HCT116 (cell line): ENCODE measurements around the gene TULP4. TPM values are rescaled to one million over a fixed set of nuclear protein-coding genes. Genes with fewer than 3 reads are reported as not detected.

Experiments used
- ATAC-seq: fragments of 200-7000 bp; cut with Tn5 transposase; 2 replicates; pipeline ENCODE4 v1.9.1; 2020; ENCODE audit warnings: mild to moderate bottlenecking, moderate library complexity
- BruUV-seq: library from RNA; stranded (reverse); fragments of 400-500 nt; replicated peaks from 2 replicates; lab custom pipeline; 2021; lab: Mats Ljungman, UMichigan
- CTCF ChIA-PET: fragments of 300-600 bp; sonication (Branson Sonifier 250); formaldehyde crosslinking; loops from one replicate; lab custom pipeline; 2021; ENCODE audit warnings: antibody characterized with exemption; lab: Charles Lee
- POLR2A ChIA-PET: fragments of 300-600, 350-600 bp; sonication (Branson Sonifier 250); formaldehyde crosslinking; loops from one replicate; lab custom pipeline; 2021; ENCODE audit warnings: antibody characterized with exemption; lab: Charles Lee
- RAD21 ChIA-PET, 2 experiments: fragments of 300-600 bp; sonication (Branson Sonifier 250); formaldehyde crosslinking; loops; one replicate each; lab custom pipeline; 2023; ENCODE audit warnings: low total read pairs in 2 of 2; ENCODE audit not compliant: uncharacterized antibody in 2 of 2, unreplicated experiment in 2 of 2, low non-redundant PET in 1 of 2; lab: Charles Lee
- DNase-seq: peaks from one replicate; pipeline ENCODE4 v3.0.0-alpha.2; 2010; ENCODE audit warnings: low read depth, low spot score
- H2AFZ ChIP-seq: fragments of 200-600 bp; shearing (Covaris generic), sonication (generic); 2 replicates; pipeline ENCODE4 v1.6.1; 2017; ENCODE audit warnings: low read depth, mixed run types, mixed read lengths, antibody characterized with exemption, low read length; ENCODE audit not compliant: poor library complexity, severe bottlenecking
- H3K27ac ChIP-seq: 2 replicates; pipeline ENCODE4 v1.5.1; 2012; ENCODE audit warnings: low read depth, low read length
- H3K27me3 ChIP-seq: fragments of 200-600 bp; sonication (generic); 2 replicates; pipeline ENCODE4 v1.6.1; 2016; ENCODE audit warnings: mixed run types, low read length, mixed read lengths; ENCODE audit not compliant: insufficient read depth
- H3K36me3 ChIP-seq, 2 experiments: fragments of 200-500 bp in 1 of 2; fragments of 200-600 bp in 1 of 2; sonication (Bioruptor generic) in 1 of 2; sonication (generic) in 1 of 2; 2 replicates each; pipeline versions ENCODE4 v1.5.1 to v1.6.1; 2014 to 2016; ENCODE audit warnings: low read length in 2 of 2, inconsistent platforms in 1 of 2, mixed read lengths in 1 of 2, mixed run types in 1 of 2; ENCODE audit not compliant: insufficient read depth in 2 of 2, control insufficient read depth in 1 of 2
- H3K4me1 ChIP-seq, 2 experiments: fragments of 200-600 bp in 1 of 2; sonication (generic) in 1 of 2; 2 replicates each; pipeline versions ENCODE4 v1.5.1 to v1.6.1; 2012 to 2017; ENCODE audit warnings: low read length in 2 of 2, inconsistent platforms in 1 of 2, mild to moderate bottlenecking in 1 of 2, mixed read lengths in 1 of 2, mixed run types in 1 of 2, moderate library complexity in 1 of 2; ENCODE audit not compliant: insufficient read depth in 2 of 2, control insufficient read depth in 1 of 2
- H3K4me2 ChIP-seq: fragments of 200-600 bp; sonication (generic); 2 replicates; pipeline ENCODE4 v1.6.1; 2017; ENCODE audit warnings: mixed run types, low read length, mixed read lengths
- H3K4me3 ChIP-seq, 2 experiments: fragments of 200-600 bp in 1 of 2; sonication (generic) in 1 of 2; replicated peaks in 1 of 2; 2 replicates each; pipeline ENCODE4 v1.5.1; 2011 to 2016; ENCODE audit warnings: low read length in 2 of 2, control low read depth in 1 of 2, low read depth in 1 of 2, mild to moderate bottlenecking in 1 of 2, mixed read lengths in 1 of 2, mixed run types in 1 of 2
- H3K79me2 ChIP-seq: fragments of 200-600 bp; sonication (generic); 2 replicates; pipeline ENCODE4 v1.6.1; 2017; ENCODE audit warnings: mild to moderate bottlenecking, mixed run types, low read length, moderate library complexity, mixed read lengths; ENCODE audit not compliant: insufficient read depth
- H3K9ac ChIP-seq: fragments of 200-600 bp; sonication (generic); 2 replicates; pipeline ENCODE4 v1.6.1; 2016; ENCODE audit warnings: low read length, mixed read lengths
- H3K9me2 ChIP-seq: fragments of 200-600 bp; sonication (generic), shearing (Covaris generic); 2 replicates; pipeline ENCODE4 v1.6.1; 2017; ENCODE audit warnings: mixed run types, mild to moderate bottlenecking, moderate library complexity; ENCODE audit not compliant: insufficient read depth
- H3K9me3 ChIP-seq, 2 experiments: fragments of 200-500 bp in 1 of 2; fragments of 200-600 bp in 1 of 2; sonication (Bioruptor generic) in 1 of 2; sonication (generic) in 1 of 2; 2 replicates each; pipeline ENCODE4 v1.6.1; 2014 to 2017; ENCODE audit warnings: low read length in 2 of 2, mixed read lengths in 2 of 2, inconsistent platforms in 1 of 2, low read depth in 1 of 2, mild to moderate bottlenecking in 1 of 2, mixed run types in 1 of 2, moderate library complexity in 1 of 2; ENCODE audit not compliant: control insufficient read depth in 1 of 2, insufficient read depth in 1 of 2
- H4K20me1 ChIP-seq: fragments of 200-600 bp; sonication (generic), shearing (Covaris generic); 2 replicates; pipeline ENCODE4 v1.6.1; 2017; ENCODE audit warnings: mixed run types, mild to moderate bottlenecking, moderate library complexity; ENCODE audit not compliant: insufficient read depth
- ATF3 ChIP-seq: IDR thresholded peaks from 2 replicates; pipeline ENCODE4 v1.6.1; 2012
- CBX3 ChIP-seq: IDR thresholded peaks from 2 replicates; pipeline ENCODE4 v1.6.1; 2012; ENCODE audit warnings: low read depth
- CEBPB ChIP-seq: IDR thresholded peaks from 2 replicates; pipeline ENCODE4 v1.6.1; 2012; ENCODE audit warnings: low read depth
- EGR1 ChIP-seq: IDR thresholded peaks from 2 replicates; pipeline ENCODE4 v1.6.1; 2012; ENCODE audit warnings: low read depth
- EZH2phosphoT487 ChIP-seq: fragments of 200-600 bp; IDR thresholded peaks from 2 replicates; pipeline ENCODE4 v1.6.1; 2018; ENCODE audit warnings: antibody characterized with exemption, borderline replicate concordance
- FOSL1 ChIP-seq: IDR thresholded peaks from 2 replicates; pipeline ENCODE4 v1.6.1; 2012; ENCODE audit warnings: low read depth
- JUND ChIP-seq: IDR thresholded peaks from 2 replicates; pipeline ENCODE4 v1.6.1; 2012
- POLR2A ChIP-seq: IDR thresholded peaks from 2 replicates; pipeline ENCODE4 v1.7.0; 2011; ENCODE audit warnings: borderline replicate concordance; ENCODE audit not compliant: insufficient read depth, insufficient read length; ENCODE audit errors: extremely low read depth
- POLR2AphosphoS5 ChIP-seq: IDR thresholded peaks from 2 replicates; pipeline ENCODE4 v1.6.1; 2011; ENCODE audit warnings: mild to moderate bottlenecking, low read depth, low read length, moderate library complexity
- RAD21 ChIP-seq: IDR thresholded peaks from 2 replicates; pipeline ENCODE4 v1.6.1; 2012; ENCODE audit warnings: low read depth, mild to moderate bottlenecking
- REST ChIP-seq: IDR thresholded peaks from 2 replicates; pipeline ENCODE4 v1.6.1; 2012; ENCODE audit warnings: low read depth
- SIN3A ChIP-seq: IDR thresholded peaks from 2 replicates; pipeline ENCODE4 v1.6.1; 2012; ENCODE audit warnings: low read depth
- SRF ChIP-seq: IDR thresholded peaks from 2 replicates; pipeline ENCODE4 v1.6.1; 2012; ENCODE audit warnings: low read depth
- TCF7L2 ChIP-seq: IDR thresholded peaks from 2 replicates; pipeline ENCODE4 v1.7.0; 2011; ENCODE audit warnings: borderline replicate concordance, inconsistent platforms; ENCODE audit not compliant: insufficient read depth, insufficient read length; ENCODE audit errors: extremely low read depth
- YY1 ChIP-seq: IDR thresholded peaks from 2 replicates; pipeline ENCODE4 v1.6.1; 2011; ENCODE audit warnings: low read length, low read depth, moderate library complexity, mild to moderate bottlenecking; ENCODE audit not compliant: insufficient replicate concordance; ENCODE audit errors: extremely low read depth
- ZFX ChIP-seq: fragments of 450-650 bp; IDR thresholded peaks from 2 replicates; pipeline ENCODE4 v1.6.1; 2017
- ZNF274 ChIP-seq: fragments of 200-500 bp; sonication (Bioruptor generic); IDR thresholded peaks from 2 replicates; pipeline ENCODE4 v1.6.1; 2014; ENCODE audit warnings: mild to moderate bottlenecking, low read depth, low read length, inconsistent platforms
- intact Hi-C: fragments of 100-400 bp; cut with micrococcal nuclease; formaldehyde crosslinking; loops from 2 replicates; pipeline ENCODE4 v1.10.0; 2022
- total RNA-seq: library from RNA; stranded (reverse); gene quantifications from one replicate; pipeline ENCODE4 v1.2.1, GENCODE V29; 2021; ENCODE audit not compliant: unreplicated experiment
- TF ChIP-seq, protein P1 (sequence below): IDR thresholded peaks from 2 replicates; pipeline ENCODE4 v1.6.1; 2012
- TF ChIP-seq, protein P2 (sequence below), 3 experiments: fragments of 200-600 bp in 1 of 3; sonication (generic) in 1 of 3; IDR thresholded peaks in 2 of 3; conservative IDR thresholded peaks in 1 of 3; 2 replicates each; pipeline ENCODE4 v1.5.1; 2012 to 2017; ENCODE audit warnings: low read depth in 2 of 3, low read length in 2 of 3, antibody characterized with exemption in 1 of 3, borderline replicate concordance in 1 of 3, control low read depth in 1 of 3, mild to moderate bottlenecking in 1 of 3, mixed read lengths in 1 of 3, mixed run types in 1 of 3, moderate library complexity in 1 of 3; ENCODE audit not compliant: insufficient read depth in 1 of 3

The TULP4 gene
- total RNA-seq, 1 experiment from 2014 or later: 70.8 TPM

GRCh38 chr6:158334534-158334933 is 22.3 kb downstream of the TULP4 start:
- Histone ChIP-seq H3K36me3 (0 out of 4 replicates have a peak, but pooled peaks cover 0 to 4% of the 10 kb centered on the region in 2 experiments), H3K4me3 (no peak overlapping the region), H3K27me3 (no peaks in the 10 kb centered on the region), H3K79me2 (peaks cover 18% of the 10 kb centered on the region), H2AFZ (no peak overlapping the region), H3K4me2 (no peak overlapping the region), H4K20me1 (no peaks in the 10 kb centered on the region), H3K4me1 (peaks cover 0 to 4% of the 10 kb centered on the region in 2 experiments; a peak in 1 of 4 replicates), H3K9ac (no peak overlapping the region), H3K27ac (no peak overlapping the region), H3K9me2 (no peaks in the 10 kb centered on the region), H3K9me3 (peaks cover 0 to 13% of the 10 kb centered on the region in 2 experiments; a peak in 1 of 4 replicates)
- CTCF ChIA-PET: no interaction called here
- RAD21 ChIA-PET: no interaction called here
- no peak for TF ChIP-seq SIN3A
- TF ChIP-seq ZNF274: no peak
- no peak for TF ChIP-seq TCF7L2
- no peak for TF ChIP-seq ATF3
- TF ChIP-seq YY1: no peak
- no peak for TF ChIP-seq SRF
- TF ChIP-seq POLR2A: no peak
- no peak for TF ChIP-seq JUND
- TF ChIP-seq, protein P1, sequence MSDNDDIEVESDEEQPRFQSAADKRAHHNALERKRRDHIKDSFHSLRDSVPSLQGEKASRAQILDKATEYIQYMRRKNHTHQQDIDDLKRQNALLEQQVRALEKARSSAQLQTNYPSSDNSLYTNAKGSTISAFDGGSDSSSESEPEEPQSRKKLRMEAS: no peak
- no peak for TF ChIP-seq RAD21
- TF ChIP-seq CBX3: no peak
- no peak for TF ChIP-seq REST
- TF ChIP-seq FOSL1: no peak
- TF ChIP-seq CEBPB: no peak
- no peak for TF ChIP-seq ZFX
- TF ChIP-seq, protein P2, sequence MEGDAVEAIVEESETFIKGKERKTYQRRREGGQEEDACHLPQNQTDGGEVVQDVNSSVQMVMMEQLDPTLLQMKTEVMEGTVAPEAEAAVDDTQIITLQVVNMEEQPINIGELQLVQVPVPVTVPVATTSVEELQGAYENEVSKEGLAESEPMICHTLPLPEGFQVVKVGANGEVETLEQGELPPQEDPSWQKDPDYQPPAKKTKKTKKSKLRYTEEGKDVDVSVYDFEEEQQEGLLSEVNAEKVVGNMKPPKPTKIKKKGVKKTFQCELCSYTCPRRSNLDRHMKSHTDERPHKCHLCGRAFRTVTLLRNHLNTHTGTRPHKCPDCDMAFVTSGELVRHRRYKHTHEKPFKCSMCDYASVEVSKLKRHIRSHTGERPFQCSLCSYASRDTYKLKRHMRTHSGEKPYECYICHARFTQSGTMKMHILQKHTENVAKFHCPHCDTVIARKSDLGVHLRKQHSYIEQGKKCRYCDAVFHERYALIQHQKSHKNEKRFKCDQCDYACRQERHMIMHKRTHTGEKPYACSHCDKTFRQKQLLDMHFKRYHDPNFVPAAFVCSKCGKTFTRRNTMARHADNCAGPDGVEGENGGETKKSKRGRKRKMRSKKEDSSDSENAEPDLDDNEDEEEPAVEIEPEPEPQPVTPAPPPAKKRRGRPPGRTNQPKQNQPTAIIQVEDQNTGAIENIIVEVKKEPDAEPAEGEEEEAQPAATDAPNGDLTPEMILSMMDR (IDR thresholded peaks at IDR 0.05 in 2 of 3, conservative IDR thresholded peaks at IDR 0.05 in 1 of 3; ENCODE audit: borderline replicate concordance in 1 of 3, insufficient read depth in 1 of 3, low read depth in 2 of 3, low read length in 2 of 3): no peak
- TF ChIP-seq EZH2phosphoT487: no peak
- TF ChIP-seq POLR2AphosphoS5: no peak
- no peak for TF ChIP-seq EGR1
- intact Hi-C loops: no loop called here
- ATAC-seq (no peak), DNase-seq (no peak)
- POLR2A ChIA-PET: no interaction called here
- BruUV-seq: no TSS peak
